Esophagus muscularis mucosa (tissue), 3 donors: Measurements from ENCODE around the gene NT5M.

Source experiments
- POLR2AphosphoS5 ChIP-seq, 2 donors: sonication (generic); formaldehyde crosslinking; IDR thresholded peaks; one replicate each; pipeline ENCODE4 v1.6.1; 2017; ENCODE audit warnings: antibody characterized with exemption in 2 of 2
- TF ChIP-seq, protein P1 (sequence below), 3 experiments: fragments of 200-600 bp in 2 of 3; fragments of 450-650 bp in 1 of 3; sonication (generic) in 2 of 3; IDR thresholded peaks; one replicate each; pipeline ENCODE4 v1.5.1; 2017 to 2019; ENCODE audit warnings: antibody characterized with exemption in 3 of 3, mild to moderate bottlenecking in 2 of 3, moderate library complexity in 1 of 3

DNA sequence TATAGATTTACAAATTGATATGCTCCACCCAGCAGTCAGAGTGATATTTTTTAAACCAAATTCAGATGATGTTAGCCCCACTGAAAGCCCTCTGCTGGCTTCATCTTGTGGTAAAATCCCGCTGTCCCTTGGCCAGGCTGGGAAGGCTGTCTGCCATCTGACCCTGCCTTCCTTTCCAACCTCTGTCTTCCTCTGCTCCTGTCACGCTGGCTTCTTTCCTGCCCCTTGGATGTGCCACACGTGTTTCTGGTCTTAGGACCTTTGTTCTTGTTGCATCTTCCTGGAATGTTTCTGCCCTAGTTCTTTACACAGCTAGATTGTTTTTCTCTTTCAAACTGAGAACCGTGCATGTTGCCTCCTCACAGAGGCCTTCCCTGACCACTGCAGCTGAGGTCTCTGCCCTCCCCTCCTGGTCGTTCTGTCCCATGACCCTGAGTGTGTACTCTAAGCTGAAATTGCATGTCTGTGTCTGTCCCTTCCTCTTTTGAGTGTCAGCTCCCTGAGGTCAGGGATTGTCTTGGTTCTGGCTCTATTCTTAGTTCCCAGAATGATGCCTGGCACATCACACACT is 11.4 kb downstream of the NT5M start:
- TF ChIP-seq, protein P1, sequence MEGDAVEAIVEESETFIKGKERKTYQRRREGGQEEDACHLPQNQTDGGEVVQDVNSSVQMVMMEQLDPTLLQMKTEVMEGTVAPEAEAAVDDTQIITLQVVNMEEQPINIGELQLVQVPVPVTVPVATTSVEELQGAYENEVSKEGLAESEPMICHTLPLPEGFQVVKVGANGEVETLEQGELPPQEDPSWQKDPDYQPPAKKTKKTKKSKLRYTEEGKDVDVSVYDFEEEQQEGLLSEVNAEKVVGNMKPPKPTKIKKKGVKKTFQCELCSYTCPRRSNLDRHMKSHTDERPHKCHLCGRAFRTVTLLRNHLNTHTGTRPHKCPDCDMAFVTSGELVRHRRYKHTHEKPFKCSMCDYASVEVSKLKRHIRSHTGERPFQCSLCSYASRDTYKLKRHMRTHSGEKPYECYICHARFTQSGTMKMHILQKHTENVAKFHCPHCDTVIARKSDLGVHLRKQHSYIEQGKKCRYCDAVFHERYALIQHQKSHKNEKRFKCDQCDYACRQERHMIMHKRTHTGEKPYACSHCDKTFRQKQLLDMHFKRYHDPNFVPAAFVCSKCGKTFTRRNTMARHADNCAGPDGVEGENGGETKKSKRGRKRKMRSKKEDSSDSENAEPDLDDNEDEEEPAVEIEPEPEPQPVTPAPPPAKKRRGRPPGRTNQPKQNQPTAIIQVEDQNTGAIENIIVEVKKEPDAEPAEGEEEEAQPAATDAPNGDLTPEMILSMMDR (IDR thresholded peaks at IDR 0.05) = no peak
- TF ChIP-seq POLR2AphosphoS5 (IDR thresholded peaks at IDR 0.05) = no peak
